ENCODE measurements around the gene PRKCH. TPM values are rescaled to one million over a fixed set of nuclear protein-coding genes. Genes with fewer than 3 reads are reported as not detected.
A peak's percentile ranks its signal among the peaks of the same experiment; 100 is the strongest.

Gene PRKCH
- total RNA-seq, 1 donor from 2014 or later = 43.0 TPM

DNA sequence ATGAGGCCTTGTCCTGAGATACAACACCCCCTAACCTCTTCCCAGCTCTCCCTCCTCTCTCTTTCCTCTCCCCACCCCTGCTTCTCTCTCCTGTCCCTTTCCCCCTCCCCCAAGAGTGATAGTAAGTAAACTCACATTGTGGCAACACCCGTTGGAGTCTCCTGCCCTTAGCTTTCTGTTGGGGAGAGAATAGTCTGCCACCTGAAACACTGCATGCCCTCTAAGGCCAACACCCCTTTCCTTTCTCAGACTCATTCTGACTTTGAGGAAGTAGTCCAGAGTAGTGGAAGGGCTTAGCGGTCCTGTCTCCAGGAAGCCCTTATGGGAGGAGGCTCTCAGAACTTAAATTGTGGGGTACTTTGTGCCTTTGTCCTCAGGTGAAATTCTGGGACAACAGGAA, 95.2 kb downstream of the PRKCH start:
- TF ChIP-seq CTCF (IDR thresholded peaks at IDR 0.05) = no peak
- no peak for TF ChIP-seq POLR2AphosphoS5 (IDR thresholded peaks at IDR 0.05; ENCODE audit: insufficient read depth in 1 of 2, low read depth in 1 of 2)
- no peak for TF ChIP-seq POLR2A (IDR thresholded peaks at IDR 0.05)
- Histone ChIP-seq H3K9me3 (no peaks in the 10 kb centered on the region), H3K27me3 (no peaks in the 10 kb centered on the region), H3K4me1 (peaks cover 33% of the 10 kb centered on the region), H3K4me3 (no peak overlapping the region), H3K36me3 (no peaks in the 10 kb centered on the region), H3K27ac (no peak overlapping the region)
- intact Hi-C loops (cut with DNase I) = no loop called here
- no peak for DNase-seq (ENCODE audit: extremely low spot score in 2 of 2)

GRCh38 chr14:61417141-61417540, 95.8 kb downstream of the PRKCH start:
- intact Hi-C loops (cut with DNase I) = no loop called here
- Histone ChIP-seq H3K4me3 (no peak overlapping the region), H3K36me3 (no peaks in the 10 kb centered on the region), H3K9me3 (no peaks in the 10 kb centered on the region), H3K27me3 (no peaks in the 10 kb centered on the region), H3K27ac (no peak overlapping the region), H3K4me1 (peaks cover 33% of the 10 kb centered on the region)
- TF ChIP-seq POLR2A (IDR thresholded peaks at IDR 0.05) = no peak
- TF ChIP-seq POLR2AphosphoS5 (IDR thresholded peaks at IDR 0.05; ENCODE audit: insufficient read depth in 1 of 2, low read depth in 1 of 2) = no peak
- no peak for TF ChIP-seq CTCF (IDR thresholded peaks at IDR 0.05)
- no peak for DNase-seq (ENCODE audit: extremely low spot score in 2 of 2)

- Histone ChIP-seq H3K36me3 (no peaks in the 10 kb centered on the region), H3K27ac (peak overlapping the region; percentile 10), H3K4me3 (no peak overlapping the region), H3K9me3 (no peaks in the 10 kb centered on the region), H3K27me3 (no peaks in the 10 kb centered on the region), H3K4me1 (peaks cover 33% of the 10 kb centered on the region)
- TF ChIP-seq POLR2AphosphoS5 (IDR thresholded peaks at IDR 0.05; ENCODE audit: insufficient read depth in 1 of 2, low read depth in 1 of 2) = no peak
- TF ChIP-seq CTCF (IDR thresholded peaks at IDR 0.05) = no peak
- no peak for TF ChIP-seq POLR2A (IDR thresholded peaks at IDR 0.05)
- no peak for DNase-seq (ENCODE audit: extremely low spot score in 2 of 2)
- intact Hi-C loops (cut with DNase I) = no loop called here
Observed at GRCh38 chr14:61417883-61418455, 96.6 kb downstream of the PRKCH start.

- H3K4me3 ChIP-seq = no peak overlapping the region
- peaks cover 33% of the 10 kb centered on the region for H3K4me1 ChIP-seq
- H3K36me3 ChIP-seq = no peaks in the 10 kb centered on the region
- TF ChIP-seq POLR2A (IDR thresholded peaks at IDR 0.05) (no peak), CTCF (IDR thresholded peaks at IDR 0.05) (no peak), POLR2AphosphoS5 (IDR thresholded peaks at IDR 0.05; ENCODE audit: insufficient read depth in 1 of 2, low read depth in 1 of 2) (peak in 1 of 2 donors; percentile 39)
- intact Hi-C loops (cut with DNase I) = no loop called here
- no peaks in the 10 kb centered on the region for H3K9me3 ChIP-seq
- H3K27ac ChIP-seq = no peak overlapping the region
- no peaks in the 10 kb centered on the region for H3K27me3 ChIP-seq
- DNase-seq (ENCODE audit: extremely low spot score in 2 of 2) = no peak
Observed at GRCh38 chr14:61418746-61419145, 97.4 kb downstream of the PRKCH start.

DNA sequence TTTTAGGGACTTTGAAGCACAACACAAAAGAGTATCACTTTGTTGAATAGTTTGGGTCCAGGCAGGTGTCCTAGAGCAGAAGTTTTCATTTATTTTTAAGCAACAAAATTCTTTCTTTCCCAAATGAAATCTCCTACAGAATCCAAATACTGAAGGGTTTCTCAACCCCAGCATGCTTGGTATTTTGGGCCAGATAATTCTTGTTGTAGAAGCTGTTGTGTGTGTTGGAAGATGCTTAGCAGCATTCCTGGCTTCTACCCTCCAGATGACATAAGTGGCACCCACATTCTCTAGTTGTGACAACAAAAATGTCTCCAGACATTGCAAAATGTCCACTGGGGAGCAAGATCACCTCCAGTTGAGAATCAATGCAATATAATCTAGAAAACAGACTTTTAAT, 97.8 kb downstream of the PRKCH start:
- H3K4me1 ChIP-seq = peaks cover 33% of the 10 kb centered on the region

More for the DNA sequence above, 97.8 kb downstream of the PRKCH start:
- Histone ChIP-seq H3K27ac (no peak overlapping the region), H3K36me3 (no peaks in the 10 kb centered on the region), H3K9me3 (no peaks in the 10 kb centered on the region), H3K4me3 (no peak overlapping the region), H3K27me3 (no peaks in the 10 kb centered on the region)
- intact Hi-C loops (cut with DNase I) = no loop called here
- TF ChIP-seq POLR2A (IDR thresholded peaks at IDR 0.05) (no peak), POLR2AphosphoS5 (IDR thresholded peaks at IDR 0.05; ENCODE audit: insufficient read depth in 1 of 2, low read depth in 1 of 2) (no peak), CTCF (IDR thresholded peaks at IDR 0.05) (no peak)
- DNase-seq (ENCODE audit: extremely low spot score in 2 of 2) = no peak
